GM20431 (cell line): Measurements from ENCODE around the gene KCNIP1.

Experiments used
- in situ Hi-C: fragments of 300-500 bp; cut with MseI, MboI; formaldehyde crosslinking; loops from one replicate; pipeline ENCODE4 v1.15.0; 2020; ENCODE audit warnings: low sequenced_read_pairs; ENCODE audit not compliant: unreplicated experiment

KCNIP1 gene

DNA sequence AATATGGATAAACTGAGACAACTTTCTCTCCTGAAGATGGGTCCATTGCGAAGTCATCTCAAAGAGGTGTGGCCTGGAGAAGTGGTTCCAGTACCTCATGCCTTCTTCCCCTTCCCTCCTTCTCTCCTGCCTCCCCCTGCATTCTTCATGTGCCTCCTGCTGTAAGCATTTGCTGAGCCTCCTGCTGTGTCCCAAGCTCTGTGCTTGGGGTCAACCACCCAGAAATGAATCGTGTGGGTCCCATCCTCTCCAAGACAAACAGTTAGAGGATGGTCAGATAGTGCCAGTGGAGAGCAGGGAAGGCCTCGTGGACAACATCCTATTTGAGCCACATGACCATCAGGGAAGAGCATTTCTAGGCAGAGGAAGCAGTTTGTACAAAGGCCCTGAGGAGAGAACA is 53.5 kb downstream of the KCNIP1 start:
- in situ Hi-C loops = no loop called here

DNA sequence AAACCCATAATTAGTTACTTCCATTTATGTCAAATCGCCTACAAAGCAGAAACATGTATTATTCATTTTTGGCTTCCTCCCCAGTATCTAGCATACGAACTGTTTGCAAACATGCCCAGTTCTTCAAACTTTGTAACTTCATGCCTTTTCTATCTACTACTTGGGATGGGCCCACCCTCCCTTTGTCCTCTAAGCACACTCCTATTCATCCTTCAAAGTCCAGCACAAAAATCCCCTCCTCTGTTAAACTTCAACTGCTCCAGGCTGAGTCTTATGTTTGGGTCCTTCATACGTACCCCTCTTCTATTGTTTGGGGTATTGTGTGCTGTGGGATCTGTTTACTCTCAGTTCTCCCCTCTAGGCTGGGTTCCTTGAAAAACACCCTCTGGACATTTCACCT is 55.5 kb downstream of the KCNIP1 start:
- in situ Hi-C loops = no loop called here

DNA sequence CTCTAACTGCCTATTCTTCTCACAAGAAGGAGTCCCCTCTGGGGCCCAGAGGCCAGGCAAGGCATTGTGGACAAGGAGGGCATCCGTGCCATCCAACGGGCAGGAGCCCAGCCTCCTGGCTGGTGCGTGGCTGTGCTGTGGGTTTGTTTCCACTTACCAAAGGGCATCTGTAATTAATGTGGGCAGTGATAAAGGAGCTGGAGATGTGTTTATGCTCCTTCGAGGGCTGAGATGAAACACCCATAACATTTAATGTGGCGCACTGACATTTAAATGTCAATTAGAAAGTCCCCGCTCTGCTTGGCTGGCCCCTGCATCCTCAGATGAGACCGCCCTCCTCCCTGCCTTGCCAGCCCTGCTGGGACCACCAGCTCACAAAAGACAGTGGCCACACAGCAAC is 57.1 kb downstream of the KCNIP1 start:
- in situ Hi-C loops = no loop called here

DNA sequence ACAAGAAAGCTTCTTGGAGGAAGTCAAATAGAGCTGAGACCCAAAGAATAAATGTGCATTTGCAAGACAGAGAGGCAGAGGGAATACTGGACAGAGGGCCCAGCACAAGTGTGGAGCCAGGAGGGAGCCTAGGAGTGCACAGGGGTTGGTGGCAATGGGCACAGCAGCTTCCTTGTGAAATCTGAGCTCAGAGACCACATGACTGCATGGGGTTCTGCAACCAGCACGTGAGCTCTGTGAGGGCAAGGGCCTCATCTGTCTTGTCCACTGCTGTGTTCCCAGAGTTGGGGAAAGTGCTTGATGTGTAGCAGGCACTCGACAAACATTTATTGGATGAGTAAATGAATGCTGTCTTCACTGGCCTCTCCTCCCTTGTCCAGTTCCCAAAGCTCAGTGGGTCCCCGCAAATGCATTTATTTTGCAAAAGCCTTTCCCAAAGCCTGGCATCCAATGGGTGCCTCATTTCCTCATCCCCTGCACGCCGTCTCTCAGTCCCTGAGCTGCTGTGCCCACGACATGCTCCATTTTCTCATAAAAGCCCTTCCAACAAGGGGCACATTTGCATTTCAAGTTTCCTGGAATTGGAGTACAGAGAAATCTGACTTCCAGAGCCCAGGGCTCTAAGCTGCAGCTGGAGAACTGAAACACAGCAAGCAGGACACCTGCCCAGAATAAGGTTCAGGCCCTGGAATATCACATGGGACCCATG is 58.5 kb downstream of the KCNIP1 start:
- in situ Hi-C loops = no loop called here

DNA sequence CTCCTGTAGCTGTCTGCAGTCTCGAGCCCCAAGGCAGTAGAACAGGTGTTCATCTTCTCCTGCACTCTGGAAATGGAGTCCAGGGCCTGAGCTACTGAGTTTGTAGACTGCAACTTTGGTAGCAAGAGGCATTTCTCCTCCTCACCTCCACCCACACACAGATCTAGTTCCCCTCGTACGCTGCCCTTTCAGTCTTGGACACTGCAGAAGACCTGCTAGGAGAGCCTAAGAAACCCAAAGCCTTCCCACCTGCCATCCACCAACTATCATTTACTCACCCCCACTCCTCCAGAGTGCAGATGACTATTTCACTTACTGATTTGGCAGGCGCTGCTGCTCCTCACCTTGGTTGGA is 59.0 kb downstream of the KCNIP1 start:
- in situ Hi-C loops = no loop called here

DNA sequence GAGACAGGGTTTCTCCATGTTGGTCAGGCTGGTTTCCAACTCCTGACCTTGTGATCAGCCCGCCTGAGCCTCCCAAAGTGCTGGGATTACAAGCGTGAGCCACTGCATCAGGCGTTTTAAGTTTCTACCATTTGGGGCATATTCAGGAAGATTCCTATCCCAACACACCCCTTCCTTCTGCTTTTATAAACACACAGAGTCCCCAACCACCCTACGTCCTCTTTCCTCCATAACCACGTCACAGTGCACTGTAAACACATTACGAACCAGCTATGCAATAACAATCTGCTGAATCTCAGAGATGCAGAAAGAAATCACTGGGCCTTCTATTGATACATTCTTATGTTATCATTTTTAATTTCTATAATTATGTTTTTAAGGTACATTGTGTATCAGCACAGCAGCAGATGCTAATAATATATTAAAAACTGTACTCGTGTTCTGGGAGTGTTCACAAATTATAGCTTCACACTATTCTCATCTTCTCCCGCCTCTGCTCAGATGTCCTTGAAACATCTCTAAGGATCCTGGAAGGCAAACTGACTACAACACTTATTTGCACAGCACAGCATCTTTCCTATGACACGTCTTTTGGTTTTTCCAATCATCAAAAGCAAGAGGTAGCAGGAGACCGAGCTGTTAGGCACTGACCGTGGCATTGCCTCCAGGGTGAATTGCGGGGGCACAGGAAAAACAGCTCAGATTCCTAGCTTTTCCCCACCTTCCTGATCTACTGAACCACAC is 60.2 kb downstream of the KCNIP1 start:
- in situ Hi-C loops = no loop called here

DNA sequence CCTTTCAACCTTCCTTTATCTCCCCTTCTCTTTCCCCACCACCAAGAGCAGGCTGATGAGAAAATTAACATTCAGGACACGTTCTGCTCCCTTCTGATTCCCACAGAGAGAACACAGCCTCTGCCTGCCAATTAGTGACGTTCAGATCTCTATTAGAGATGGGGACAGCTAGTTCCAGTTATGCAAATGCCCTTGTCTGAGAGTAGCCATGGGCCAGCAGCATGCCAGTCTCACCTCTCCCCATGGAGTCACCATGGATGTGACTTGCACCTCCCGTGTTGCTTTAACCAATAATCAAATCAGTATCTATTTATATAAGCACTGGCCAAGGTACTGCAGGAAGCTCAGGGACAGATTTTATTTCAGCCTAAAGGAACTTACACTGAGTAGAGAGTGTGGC is 61.3 kb downstream of the KCNIP1 start:
- in situ Hi-C loops = no loop called here

DNA sequence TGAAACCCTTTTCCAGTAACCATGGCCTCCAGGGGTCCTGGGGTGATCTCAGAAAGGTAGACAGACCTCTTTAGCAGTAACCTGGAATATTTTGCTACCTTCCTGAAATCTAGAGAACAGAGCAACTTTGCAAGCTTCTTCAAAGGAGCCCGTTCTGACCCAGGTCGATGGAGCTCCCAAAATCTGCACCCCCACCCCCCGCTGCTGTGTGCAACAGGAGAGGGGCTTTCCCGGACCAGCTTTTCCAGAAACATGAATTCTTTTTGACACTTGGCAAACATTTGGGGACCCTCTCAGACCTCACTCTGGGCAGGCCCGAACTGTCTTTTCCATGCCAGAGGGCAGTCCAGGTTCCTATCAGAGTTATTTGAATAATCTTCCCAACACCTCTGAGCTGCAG is 65.3 kb downstream of the KCNIP1 start:
- in situ Hi-C loops = no loop called here

DNA sequence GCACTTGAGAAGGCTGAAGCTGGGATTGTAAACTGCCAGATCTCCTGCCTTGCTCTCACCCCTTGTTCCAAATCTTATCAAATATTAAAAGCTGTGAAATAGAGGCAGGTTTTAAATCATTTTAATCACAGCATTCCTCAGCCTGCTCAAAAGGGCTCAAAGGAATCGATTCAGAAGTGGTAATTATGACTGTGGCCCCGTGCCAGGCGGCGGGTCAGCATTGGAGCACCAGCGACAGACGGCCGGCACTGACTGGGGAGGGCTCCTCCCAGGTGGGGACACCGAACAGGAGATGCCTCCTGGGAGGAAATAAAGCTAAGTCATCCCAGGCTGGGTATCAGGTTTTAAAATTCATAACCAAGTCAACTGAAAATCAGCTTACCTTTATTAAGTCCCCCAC is 66.7 kb downstream of the KCNIP1 start:
- in situ Hi-C loops = no loop called here

DNA sequence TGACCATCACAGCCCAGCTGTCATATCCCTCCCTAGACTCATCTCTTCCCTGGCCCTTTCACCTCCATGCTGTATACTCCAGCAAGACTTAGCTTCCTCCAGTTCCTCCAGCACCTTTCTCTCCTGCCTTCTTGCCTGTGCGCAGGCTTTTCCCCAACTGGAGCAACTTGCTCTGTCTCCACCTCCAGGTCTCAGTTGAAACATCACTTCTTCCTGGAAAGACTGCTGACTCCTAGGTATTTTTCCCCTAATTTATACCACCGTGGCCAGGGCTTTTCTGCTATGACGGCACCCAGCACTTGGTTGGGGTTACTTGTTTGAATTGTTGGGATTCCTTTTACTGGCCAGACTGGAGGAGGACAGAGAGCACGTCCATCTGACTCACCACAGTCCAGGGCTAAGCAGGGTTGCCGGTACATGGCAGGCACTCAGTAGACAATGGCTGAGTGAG is 67.5 kb downstream of the KCNIP1 start:
- in situ Hi-C loops = no loop called here

DNA sequence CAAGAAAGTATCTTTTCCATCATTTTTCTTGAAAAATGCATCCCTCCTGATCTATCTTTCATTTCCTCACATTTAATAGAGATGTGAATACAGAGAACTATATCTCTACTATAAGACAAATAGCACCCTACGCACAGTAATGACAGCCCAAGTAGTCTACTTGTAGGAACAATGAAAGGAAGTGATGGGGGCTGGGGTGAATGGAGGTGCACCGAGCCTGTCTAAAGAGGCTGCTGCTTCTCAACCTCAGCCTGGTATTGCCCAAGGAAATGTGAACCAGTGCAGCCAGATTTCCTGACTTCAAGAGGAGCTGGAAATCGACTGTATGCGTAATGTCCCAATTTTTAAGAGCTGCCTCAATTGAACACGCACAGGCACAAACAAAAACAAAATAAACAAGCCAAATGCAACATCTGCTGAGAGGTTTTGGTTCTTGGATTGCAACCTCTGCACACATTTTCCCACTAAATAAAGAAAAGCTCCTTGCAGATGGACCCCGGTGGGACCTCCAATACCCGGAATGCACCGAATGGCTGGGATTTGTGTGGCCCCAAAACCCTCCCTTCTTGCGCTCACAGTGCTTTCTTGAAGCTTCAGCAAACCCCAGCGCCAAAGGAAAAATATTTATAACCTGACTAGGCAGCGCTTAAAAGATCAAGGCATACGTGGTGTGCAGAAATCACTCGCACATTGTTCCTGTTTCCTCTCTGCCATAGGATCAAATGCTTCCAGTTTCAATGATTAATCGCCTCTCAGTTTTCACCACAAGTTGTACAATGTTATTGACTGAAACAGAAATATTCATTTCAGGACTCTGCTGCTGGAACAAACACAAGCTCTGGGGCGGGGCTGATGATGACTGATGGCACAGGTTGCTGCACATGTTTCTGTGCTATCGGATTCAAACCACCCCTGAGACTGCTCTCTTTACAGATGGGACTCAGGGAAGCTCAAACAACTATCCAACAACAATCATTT is 68.3 kb downstream of the KCNIP1 start:
- in situ Hi-C loops = no loop called here

DNA sequence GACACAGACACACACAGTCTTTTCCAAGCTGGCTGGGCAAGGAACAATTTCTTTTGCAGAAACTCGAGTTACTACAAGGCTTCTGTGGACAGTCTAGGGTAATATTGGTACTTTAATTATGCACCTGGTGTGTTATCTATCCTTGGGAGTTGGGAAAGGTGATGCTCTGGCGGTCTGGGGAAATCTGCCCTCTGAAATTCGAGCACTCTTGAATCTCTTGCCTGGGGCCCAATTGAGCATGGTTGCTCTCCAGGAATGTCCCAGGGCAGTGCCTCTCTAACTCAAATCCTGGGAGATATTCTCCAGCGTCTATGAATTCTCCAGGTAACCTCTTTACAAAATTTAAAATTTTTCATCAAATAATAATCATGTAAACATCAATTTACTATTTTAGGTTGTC is 69.3 kb downstream of the KCNIP1 start:
- in situ Hi-C loops = no loop called here

DNA sequence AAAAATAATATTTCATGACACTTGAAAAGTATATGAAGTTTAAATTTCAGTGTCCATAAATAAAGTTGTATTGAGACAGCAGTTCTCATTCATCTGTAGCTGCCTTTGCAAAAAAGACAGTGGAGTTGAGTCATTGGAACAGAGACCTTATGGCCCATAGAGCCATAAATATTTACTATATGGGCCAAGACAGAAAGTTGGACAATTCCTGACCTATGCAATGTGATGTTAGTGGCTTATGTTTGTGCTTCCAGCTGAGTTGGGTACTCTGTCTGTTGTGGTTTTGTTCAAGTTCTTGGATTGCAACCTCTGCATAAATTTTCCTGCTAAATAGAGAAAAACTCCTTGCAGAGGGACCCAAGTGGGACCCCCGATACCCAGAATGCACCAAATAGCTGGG is 69.8 kb downstream of the KCNIP1 start:
- in situ Hi-C loops = no loop called here

DNA sequence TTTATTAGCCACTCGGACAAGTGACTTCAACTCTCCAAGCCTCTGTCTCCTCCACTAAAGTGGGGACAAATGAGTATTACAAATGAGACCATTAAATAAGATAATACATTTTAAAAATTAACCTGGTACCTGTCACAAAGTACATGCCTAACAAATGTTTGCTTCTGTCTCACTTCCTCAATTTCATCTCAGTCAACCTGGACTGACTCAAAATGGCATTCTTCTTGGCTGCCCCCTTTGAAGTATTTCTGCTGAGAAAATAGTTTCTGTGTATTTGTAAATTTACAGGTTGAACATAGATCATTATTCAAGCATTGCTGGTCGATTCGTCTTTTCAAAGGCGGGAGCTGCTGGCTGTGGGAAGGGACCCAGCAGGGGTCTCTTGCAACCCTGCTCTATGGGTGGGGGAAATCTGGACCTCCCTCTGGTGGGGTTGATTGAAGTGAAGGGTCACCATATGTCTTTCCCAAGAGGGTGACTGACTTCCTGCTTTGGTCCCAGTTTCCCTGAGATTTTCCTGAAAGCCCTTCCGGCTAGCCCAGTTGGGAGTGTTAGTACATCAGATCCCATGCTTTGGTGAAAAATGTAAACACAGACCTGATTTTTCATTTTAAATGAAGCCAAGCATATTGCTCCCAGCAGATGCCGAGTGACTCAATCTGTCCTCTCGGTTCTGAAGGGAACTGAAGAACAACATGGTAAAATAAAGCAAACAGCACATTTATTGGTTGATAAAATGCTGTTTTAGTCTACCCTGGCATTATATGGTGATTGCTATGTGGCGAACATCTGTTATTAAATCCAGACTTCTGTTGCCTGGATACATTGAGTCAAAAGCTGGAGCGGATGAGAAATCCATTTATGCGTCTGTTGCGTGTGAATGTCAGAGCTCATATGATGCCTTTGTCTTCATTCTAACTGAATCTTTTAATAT is 73.0 kb downstream of the KCNIP1 start:
- in situ Hi-C loops = no loop called here

DNA sequence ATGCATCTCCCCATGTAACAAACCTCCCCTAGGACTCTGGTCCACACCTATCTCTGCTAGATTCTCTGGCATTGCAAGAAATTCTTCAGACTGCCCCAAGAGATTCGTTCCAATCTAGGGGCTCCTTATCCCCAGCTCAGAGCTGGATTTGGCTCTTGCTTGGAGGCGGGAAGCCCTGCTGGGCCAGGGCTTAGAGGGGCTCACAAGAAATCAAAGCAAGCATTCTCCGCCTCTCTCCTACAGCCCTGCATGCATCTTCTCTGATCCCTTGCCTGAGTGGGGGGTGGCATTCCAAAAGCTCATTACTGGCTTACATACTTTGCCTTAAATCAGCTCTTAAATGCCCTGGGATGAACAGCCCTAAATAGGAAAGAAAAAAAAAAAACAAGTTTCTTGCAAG is 75.8 kb downstream of the KCNIP1 start:
- in situ Hi-C loops = no loop called here

DNA sequence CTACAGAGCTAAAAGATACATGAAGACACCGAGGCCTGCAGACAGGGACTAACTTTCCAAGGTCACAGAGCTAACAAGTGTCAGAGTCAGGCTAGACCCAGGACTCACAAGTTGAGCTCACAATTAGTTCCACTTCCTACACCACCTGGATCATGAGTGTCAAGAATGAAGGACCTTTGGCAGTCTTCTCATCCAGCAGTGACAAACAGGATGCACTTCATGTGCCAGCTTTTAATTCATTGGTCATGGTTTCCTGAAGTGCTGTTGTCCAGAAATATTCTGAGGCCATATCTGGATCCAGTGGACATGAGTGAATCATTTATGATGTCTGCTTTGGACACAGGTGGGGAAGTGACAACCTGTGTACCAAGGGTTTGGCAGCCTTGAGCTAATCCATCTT is 77.4 kb downstream of the KCNIP1 start:
- in situ Hi-C loops = no loop called here

DNA sequence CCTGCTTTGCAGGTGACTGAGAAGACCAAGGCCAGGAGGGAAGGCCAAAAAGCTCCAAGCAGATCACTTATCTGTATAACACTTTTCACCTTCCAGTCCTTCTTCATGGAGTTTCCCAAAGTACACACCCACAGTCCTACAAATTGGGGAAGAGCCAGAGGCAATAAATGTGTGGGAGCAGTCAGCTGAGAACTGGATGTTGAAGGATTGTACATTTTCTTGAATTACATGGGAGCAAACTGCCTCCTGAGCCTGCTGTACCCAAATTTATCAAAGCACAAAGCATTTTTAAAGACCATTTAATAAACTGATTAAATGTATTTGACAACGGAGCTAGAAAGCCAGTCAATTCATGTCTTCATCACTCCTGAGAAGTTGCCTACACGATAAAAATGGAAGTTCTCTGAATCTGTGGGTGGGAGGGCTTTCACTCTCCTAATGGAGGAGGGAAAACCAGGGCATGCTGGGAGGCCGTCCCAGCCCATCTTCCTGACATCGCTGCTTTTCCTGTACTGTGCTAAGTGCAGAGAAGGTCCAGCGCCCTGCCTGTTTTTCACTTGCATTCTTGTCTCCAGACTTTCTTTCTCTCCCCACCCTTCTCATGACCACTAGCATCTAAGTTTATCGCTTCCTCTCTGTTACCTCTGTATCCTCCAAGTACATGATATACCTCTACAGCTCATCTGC is 79.0 kb downstream of the KCNIP1 start:
- in situ Hi-C loops = no loop called here

DNA sequence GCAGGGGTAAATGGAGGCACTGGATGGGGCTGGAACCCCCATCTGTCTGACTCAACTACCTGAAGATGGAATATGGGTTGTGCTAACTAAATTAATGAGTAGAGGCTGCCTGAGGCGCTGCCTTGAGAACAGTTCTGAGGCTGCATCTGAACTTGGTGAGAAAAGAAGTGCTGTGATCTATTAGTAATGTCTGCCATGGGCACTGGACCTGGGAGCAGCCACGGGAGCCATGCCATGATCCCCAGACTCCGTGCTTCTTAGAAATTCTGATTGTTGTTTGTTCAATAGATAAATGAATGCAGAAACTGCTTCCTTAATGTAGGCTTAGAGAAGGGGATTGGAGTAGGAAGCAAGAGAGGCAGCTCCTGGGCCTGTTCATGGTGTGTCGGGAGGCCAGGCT is 80.2 kb downstream of the KCNIP1 start:
- in situ Hi-C loops = no loop called here

DNA sequence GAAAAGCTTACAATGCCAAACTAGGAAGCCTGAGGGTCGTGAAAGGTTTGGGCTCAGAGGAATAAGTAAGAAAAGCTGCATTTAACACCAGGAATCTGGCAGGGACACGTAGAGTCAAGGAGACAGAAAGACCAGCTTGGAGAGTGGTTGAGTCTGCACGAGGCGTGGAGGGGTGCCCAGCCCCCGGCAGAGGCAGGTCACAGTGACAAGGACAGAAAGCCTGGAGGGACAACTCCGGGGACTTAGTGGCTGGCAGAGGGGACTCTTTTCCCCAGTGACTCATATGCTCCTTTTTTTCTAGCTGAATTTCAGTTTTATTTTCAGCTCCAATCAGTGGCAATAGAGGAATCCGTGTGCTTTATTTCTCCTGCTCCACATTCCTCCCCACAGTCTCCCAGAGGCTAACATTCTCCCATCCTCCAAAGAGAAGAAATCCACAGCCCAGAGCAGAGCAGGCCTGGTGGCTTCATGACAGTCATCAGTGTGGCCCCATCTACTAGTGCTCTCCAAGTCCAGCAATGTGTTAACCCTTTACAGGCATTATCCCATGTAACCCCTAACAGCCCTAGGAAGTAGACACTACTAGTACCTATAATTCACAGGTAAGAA is 80.7 kb downstream of the KCNIP1 start:
- in situ Hi-C loops = no loop called here
